Fibroblast of mammary gland (primary cell): ENCODE data around the gene CRLF1.
A peak's percentile ranks its signal among the peaks of the same experiment; 100 is the strongest.

ENCODE experiments used
- DNase-seq: peaks from one replicate; pipeline ENCODE4 v3.0.0-alpha.2; 2010; ENCODE audit warnings: low read depth
- H3K4me3 ChIP-seq: 2 replicates; pipeline ENCODE4 v1.5.1; 2011; ENCODE audit warnings: low read depth, mild to moderate bottlenecking, low read length, moderate library complexity; ENCODE audit not compliant: control insufficient read depth
- TF ChIP-seq, protein P1 (sequence below): conservative IDR thresholded peaks from 2 replicates; pipeline ENCODE4 v1.5.1; 2011; ENCODE audit warnings: low read depth, low read length, inconsistent platforms; ENCODE audit not compliant: control insufficient read depth, insufficient read depth

The CRLF1 gene

DNA sequence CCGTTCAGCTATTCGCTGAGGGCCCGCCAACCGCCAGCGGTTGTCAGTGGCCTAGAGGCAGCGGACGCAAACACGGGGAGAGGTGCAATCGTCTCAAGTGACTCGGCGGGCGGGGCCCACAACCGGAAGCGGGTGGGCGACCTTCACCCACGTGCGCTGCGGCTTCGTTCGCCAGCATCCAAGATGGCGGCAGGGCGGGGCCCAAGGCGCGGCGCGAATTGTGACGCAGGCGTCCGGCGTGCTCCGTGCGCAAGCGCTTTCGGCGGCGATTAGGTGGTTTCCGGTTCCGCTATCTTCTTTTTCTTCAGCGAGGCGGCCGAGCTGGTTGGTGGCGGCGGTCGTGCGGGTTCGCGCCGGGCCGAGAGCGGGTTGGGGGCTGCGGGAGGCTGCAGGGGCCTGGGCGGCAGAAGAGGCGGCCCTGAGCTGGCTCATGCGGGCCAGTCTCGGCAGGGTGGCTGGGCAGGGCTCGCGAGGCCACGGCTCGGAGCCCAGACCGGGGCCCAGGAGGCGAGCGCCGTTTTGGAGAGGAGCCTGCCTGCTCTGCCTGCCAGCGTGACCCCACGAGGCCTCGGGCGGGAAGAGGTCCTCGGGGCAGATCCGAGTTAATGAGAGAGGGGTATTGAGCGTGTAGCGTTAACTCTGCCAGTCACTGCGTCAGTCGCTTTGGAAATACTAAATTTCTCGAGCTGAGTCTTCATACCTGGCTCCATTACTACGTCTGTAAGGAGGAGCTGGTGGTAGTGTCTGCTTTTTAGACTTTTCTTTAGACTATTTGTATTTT lies 34.8 kb downstream of the CRLF1 start, which contains the start of gene UBA52:
Gene UBA52, plus strand, starts transcription at position 294 of the 781 bp plus-strand sequence. CDS start 1,444 bp downstream, outside the sequence.
- DNase-seq, result peak; percentile 95
- H3K4me3 ChIP-seq, result peak within 1 kb of the TSS; percentile 98
- TF ChIP-seq, protein P1, sequence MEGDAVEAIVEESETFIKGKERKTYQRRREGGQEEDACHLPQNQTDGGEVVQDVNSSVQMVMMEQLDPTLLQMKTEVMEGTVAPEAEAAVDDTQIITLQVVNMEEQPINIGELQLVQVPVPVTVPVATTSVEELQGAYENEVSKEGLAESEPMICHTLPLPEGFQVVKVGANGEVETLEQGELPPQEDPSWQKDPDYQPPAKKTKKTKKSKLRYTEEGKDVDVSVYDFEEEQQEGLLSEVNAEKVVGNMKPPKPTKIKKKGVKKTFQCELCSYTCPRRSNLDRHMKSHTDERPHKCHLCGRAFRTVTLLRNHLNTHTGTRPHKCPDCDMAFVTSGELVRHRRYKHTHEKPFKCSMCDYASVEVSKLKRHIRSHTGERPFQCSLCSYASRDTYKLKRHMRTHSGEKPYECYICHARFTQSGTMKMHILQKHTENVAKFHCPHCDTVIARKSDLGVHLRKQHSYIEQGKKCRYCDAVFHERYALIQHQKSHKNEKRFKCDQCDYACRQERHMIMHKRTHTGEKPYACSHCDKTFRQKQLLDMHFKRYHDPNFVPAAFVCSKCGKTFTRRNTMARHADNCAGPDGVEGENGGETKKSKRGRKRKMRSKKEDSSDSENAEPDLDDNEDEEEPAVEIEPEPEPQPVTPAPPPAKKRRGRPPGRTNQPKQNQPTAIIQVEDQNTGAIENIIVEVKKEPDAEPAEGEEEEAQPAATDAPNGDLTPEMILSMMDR, result no peak

DNA sequence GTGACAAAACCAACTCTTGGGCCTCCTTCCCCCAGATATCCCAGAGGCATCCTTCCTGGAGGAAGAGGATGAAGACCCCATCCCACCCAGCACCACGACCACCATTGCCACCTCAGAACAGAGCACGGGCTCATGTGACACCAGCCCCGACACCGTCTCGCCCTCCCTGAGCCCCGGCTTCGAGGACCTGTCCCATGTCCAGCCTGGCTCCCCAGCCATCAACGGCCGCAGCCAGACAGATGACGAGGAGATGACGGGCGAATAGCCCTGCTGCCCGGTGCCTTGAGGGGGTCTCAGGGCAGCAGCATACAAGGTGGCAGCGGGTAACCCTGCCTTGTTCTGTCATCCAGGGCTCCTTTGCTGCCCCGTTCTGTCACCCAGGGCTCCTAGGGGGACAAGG lies 38.2 kb downstream of the CRLF1 start:
- no peak overlapping the region for H3K4me3 ChIP-seq
- DNase-seq, result no peak
- TF ChIP-seq, protein P1, result no peak

DNA sequence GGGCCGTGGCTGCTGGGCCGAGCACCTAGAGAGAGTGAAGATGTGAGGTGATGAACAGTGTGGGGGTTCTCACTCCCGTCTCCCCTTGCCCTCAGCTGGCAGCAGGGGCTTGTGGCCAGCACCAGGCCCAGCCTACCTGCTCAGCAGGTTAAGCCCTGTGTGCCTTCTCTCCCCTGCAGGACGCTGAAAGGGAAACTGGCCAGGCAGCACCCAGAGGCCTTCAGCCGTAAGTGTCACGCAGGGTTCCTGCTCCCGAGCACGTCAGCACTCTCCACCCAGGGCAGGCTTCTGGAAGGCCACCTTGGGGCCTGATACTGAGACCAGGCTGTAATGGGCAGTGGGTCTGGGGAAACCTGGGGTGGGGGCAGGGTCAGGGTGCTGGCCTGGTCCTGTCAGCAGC lies 39.6 kb downstream of the CRLF1 start:
- no peak overlapping the region for H3K4me3 ChIP-seq
- TF ChIP-seq, protein P1, result no peak
- no peak for DNase-seq

DNA sequence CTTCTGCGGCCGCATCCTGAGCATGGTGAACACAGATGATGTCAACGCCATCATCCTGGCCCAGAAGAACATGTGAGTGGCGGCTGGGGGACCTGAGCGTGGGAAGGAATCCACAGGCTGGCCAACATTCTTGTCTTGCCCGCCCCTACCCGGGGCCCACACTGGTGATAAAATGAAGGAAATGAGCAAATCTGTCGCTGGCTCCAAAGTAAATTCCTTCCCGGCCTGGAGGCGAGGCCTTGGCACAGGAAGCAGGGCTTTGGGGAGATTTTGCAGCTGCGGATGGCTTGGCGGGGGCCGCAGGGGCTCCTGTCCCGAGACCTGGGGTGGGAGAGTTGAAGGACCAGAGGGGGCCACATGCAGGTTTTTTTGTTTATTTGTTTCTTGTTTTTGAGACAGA lies 44.5 kb downstream of the CRLF1 start:
- TF ChIP-seq, protein P1, result no peak

DNA sequence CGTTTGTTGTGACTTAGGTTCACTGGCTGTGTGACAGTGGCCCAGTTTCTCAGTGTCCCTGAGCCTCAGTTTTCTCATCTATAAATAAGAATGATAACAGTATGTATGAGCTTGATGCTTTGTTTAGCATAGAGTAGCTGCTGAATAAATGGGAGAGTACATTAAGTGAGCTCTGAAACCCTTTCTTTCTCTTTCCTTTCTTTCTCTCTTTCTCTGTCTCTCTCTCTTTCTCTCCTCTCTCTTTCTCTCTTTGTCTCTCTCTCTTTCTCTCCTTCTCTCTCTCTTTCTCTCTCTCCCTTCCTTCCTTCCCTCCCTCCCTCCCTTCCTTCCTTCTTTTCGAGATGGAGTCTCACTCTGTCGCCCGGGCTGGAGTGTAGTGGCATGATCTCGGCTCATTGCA lies 46.9 kb downstream of the CRLF1 start:
- TF ChIP-seq, protein P1, result no peak
- no peak for DNase-seq
- no peak overlapping the region for H3K4me3 ChIP-seq

More for the DNA sequence above, 44.5 kb downstream of the CRLF1 start:
- peak; percentile 44 for DNase-seq
- no peak overlapping the region for H3K4me3 ChIP-seq

DNA sequence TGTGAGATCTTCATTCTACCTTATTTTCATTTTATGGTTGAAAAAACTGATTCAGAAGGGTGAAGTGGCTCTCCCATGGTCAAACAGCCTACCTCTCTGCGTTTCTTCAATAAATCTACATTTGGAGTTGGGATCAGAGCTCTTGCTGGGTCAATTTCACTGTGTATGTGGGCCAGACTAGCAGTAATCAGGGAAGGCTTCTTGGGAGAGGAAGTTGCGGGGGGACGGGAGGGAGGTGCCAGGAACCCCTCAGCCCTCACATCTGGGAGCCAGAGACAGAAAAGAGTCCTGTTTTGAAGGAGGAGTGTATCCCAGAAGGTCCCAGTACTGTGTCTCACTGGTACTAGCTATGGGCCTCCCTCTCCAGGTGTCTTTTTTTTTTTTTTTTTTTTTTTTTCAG lies 48.0 kb downstream of the CRLF1 start:
- DNase-seq, result no peak
- TF ChIP-seq, protein P1, result no peak
- H3K4me3 ChIP-seq, result peak overlapping the region; percentile 82
